ENCODE measurements around the gene NTM.

GRCh38 chr11:131421066-131421855 lies 50.8 kb downstream of the NTM start:
- TF ChIP-seq, protein P1, sequence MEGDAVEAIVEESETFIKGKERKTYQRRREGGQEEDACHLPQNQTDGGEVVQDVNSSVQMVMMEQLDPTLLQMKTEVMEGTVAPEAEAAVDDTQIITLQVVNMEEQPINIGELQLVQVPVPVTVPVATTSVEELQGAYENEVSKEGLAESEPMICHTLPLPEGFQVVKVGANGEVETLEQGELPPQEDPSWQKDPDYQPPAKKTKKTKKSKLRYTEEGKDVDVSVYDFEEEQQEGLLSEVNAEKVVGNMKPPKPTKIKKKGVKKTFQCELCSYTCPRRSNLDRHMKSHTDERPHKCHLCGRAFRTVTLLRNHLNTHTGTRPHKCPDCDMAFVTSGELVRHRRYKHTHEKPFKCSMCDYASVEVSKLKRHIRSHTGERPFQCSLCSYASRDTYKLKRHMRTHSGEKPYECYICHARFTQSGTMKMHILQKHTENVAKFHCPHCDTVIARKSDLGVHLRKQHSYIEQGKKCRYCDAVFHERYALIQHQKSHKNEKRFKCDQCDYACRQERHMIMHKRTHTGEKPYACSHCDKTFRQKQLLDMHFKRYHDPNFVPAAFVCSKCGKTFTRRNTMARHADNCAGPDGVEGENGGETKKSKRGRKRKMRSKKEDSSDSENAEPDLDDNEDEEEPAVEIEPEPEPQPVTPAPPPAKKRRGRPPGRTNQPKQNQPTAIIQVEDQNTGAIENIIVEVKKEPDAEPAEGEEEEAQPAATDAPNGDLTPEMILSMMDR (conservative IDR thresholded peaks at IDR 0.05; ENCODE audit: low read length), result no peak
- no peak for TF ChIP-seq EZH2phosphoT487 (IDR thresholded peaks at IDR 0.05; ENCODE audit: borderline replicate concordance)

All from Loucy (cell line).